GM12892 (cell line): ENCODE measurements around the gene ASCL1.

Experiments
- DNase-seq: peaks from one replicate; pipeline ENCODE4 v3.0.0; 2011; ENCODE audit not compliant: insufficient read length
- FAIRE-seq: peaks from 2 replicates; lab custom pipeline; 2011; peaks lifted over from hg19 to GRCh38; lab: Jason Lieb, UNC
- POLR2A ChIP-seq: IDR thresholded peaks from 2 replicates; pipeline ENCODE4 v1.6.1; 2011; ENCODE audit warnings: low read depth, low read length, control low read depth
- POLR2AphosphoS5 ChIP-seq: IDR thresholded peaks from 2 replicates; pipeline ENCODE4 v1.6.1; 2011; ENCODE audit warnings: low read depth, low read length, control low read depth
- TAF1 ChIP-seq: IDR thresholded peaks from 2 replicates; pipeline ENCODE4 v1.6.1; 2011; ENCODE audit warnings: low read depth, mild to moderate bottlenecking, control low read depth, low read length, borderline replicate concordance

Gene ASCL1

GRCh38 chr12:102965281-102966155, 8.0 kb downstream of the ASCL1 start:
- no peak for TF ChIP-seq TAF1
- TF ChIP-seq POLR2A: no peak
- no peak for TF ChIP-seq POLR2AphosphoS5
- DNase-seq (no peak), FAIRE-seq (no peak)

GRCh38 chr12:102966200-102966863, 8.9 kb downstream of the ASCL1 start:
- DNase-seq (no peak), FAIRE-seq (no peak)
- TF ChIP-seq POLR2A: no peak
- no peak for TF ChIP-seq TAF1
- no peak for TF ChIP-seq POLR2AphosphoS5

GRCh38 chr12:102970780-102971179, 13.3 kb downstream of the ASCL1 start:
- FAIRE-seq (no peak), DNase-seq (no peak)
- TF ChIP-seq POLR2AphosphoS5 (no peak), POLR2A (no peak), TAF1 (no peak)

- TF ChIP-seq TAF1 (no peak), POLR2A (no peak), POLR2AphosphoS5 (no peak)
- DNase-seq: no peak
- FAIRE-seq: no peak
Observed at GRCh38 chr12:102971227-102971626, 13.8 kb downstream of the ASCL1 start.

GRCh38 chr12:102973583-102973982, 16.1 kb downstream of the ASCL1 start:
- TF ChIP-seq POLR2A (no peak), TAF1 (no peak), POLR2AphosphoS5 (no peak)
- DNase-seq (no peak), FAIRE-seq (no peak)

GRCh38 chr12:102976609-102977280, 19.3 kb downstream of the ASCL1 start:
- DNase-seq (no peak), FAIRE-seq (no peak)
- no peak for TF ChIP-seq POLR2AphosphoS5
- no peak for TF ChIP-seq POLR2A

- FAIRE-seq (no peak), DNase-seq (no peak)
Observed at GRCh38 chr12:102977945-102978706, 20.7 kb downstream of the ASCL1 start.

GRCh38 chr12:102980350-102980749, 22.9 kb downstream of the ASCL1 start:
- DNase-seq (no peak), FAIRE-seq (no peak)
- no peak for TF ChIP-seq POLR2A

More at GRCh38 chr12:102977945-102978706, 20.7 kb downstream of the ASCL1 start:
- TF ChIP-seq POLR2A (no peak), TAF1 (no peak), POLR2AphosphoS5 (no peak)

GRCh38 chr12:102990419-102990818, 32.9 kb downstream of the ASCL1 start:
- DNase-seq: no peak
- TF ChIP-seq TAF1: no peak
- no peak for TF ChIP-seq POLR2AphosphoS5
- no peak for TF ChIP-seq POLR2A
- no peak for FAIRE-seq

- DNase-seq (no peak), FAIRE-seq (peak; percentile 51)
- TF ChIP-seq POLR2A (no peak), POLR2AphosphoS5 (no peak), TAF1 (no peak)
Observed at GRCh38 chr12:102992297-102992696, 34.8 kb downstream of the ASCL1 start.

GRCh38 chr12:102992720-102993119, 35.2 kb downstream of the ASCL1 start:
- no peak for FAIRE-seq
- no peak for DNase-seq
- no peak for TF ChIP-seq POLR2A
- no peak for TF ChIP-seq TAF1
- no peak for TF ChIP-seq POLR2AphosphoS5
